ENCODE data around the gene THEMIS2.

THEMIS2 gene

DNA sequence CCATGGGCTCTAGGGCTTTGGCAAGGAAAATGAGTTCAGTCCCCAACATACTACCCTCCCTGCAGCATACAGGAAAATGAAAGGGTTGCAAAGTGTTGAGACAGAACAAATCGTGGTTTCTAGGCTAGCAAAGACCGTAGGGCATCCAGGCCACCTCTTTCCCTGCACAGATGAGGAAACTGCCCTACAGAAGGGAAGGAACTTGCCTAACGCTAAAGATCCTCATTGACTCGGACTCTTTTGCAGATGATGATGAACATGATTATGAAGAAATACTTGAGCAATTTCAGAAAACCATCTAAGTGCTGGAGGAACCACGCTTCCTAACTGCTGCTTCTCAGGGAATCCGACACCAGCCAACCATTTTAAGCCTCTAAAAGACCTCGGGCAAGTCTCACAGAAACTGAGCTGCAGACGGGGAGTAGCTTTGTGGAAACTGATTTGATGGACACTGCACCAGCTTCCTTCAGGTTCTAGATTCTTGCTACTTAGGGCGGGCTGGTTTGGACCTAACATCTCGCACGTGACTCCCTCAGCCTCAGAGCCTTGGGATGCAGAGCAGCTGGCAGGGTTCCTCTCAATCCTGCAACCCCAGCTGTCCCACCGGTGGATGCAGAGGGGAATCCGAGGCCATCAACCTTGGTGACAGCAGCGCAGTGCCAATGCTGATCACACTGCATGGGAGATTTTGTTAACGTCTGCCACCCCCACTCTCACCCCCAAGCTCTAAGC, 13.4 kb downstream of the THEMIS2 start:
- no peak for DNase-seq (ENCODE audit: low read depth)

DNA sequence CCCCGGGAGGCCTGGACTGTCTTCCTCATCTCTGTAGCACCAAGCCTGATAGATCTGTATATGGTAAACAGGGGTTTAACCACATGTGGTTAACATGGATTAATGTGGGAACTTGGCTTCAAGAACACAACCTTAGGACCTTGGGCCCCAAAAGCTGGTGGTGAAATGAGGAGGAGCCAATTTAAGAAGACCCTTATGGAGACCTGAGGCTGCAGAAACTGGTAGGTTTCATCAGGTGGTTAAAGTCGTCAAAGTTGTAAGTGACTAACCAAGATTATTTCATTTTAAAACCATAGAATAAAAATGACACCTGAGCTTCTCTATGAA, 14.0 kb downstream of the THEMIS2 start:
- no peak for DNase-seq (ENCODE audit: low read depth)

DNA sequence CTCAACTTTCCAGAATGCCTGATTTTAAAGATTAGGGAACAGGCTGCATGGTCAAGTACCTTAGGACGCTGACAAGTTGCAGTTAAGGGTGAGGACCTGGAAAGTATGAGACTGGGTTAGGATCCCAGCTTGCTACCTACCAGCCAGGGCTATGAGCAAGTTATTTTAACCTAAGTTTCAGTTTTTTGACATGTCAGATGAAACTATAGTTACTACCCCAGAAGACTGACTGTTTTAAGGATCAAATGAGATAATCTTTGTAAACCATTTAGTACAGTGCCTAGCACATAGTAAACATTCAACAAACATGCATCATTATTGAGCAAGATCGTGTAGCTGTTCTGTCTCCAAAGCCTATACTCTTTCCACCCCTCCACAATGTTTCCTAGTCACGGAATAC, 14.4 kb downstream of the THEMIS2 start:
- DNase-seq (ENCODE audit: low read depth) = no peak

DNA sequence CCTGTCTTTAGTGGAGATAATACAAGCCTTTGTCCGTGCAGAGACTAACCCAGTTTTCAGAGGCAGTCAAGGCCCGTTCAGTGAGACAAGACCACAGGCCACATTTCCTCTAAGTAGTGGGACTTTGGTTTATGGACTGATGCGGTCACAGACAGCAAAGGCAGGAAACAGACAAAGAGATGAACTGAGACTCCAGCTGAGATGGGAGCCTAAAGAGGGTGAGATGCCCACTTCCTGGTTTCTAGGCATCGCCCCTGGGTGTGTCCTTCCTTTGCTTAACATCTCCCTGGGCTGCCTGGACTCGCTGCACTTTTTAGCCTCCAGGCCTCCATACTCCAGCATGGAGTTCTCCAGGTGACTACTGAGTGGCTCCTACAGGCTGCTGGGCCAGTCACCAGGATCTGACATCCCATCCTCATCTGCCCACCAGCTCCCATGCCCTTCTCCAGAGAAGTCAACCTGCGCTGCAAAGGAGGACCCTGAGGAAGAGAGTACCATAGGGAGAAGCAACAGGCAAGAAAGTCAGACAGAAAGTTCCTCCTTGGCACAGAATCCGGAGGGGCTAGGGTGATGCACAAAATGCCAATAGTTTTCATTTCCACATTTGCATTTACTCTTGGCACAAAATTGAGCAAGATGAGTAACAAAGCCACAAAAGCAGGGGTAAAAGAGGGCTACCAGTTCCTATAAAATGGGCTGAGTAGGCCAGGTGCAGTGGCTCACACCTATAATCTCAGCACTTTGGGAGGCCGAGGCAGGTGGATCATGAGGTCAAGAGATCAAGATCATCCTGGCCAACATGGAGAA, 15.1 kb downstream of the THEMIS2 start:
- DNase-seq (ENCODE audit: low read depth) = no peak

DNA sequence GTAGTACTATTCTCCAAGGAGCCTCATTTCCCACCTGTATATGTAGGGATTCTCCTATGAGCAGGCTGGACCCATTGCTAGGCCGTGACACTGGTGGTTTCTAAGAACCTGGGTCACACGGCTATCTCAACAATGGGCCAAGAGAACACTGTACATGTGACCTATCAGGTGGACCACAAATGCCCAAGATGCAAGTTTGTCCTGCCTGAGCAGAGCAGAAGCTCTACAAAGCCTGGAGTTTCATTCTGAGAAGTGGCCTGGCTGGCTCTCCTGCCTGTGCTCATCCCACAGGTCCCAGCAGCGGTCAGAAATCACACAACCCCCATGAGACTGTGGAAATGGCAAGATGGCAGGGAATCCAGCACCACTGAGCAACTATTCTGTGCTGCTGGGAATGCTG, 17.2 kb downstream of the THEMIS2 start:
- DNase-seq (ENCODE audit: low read depth) = no peak

DNA sequence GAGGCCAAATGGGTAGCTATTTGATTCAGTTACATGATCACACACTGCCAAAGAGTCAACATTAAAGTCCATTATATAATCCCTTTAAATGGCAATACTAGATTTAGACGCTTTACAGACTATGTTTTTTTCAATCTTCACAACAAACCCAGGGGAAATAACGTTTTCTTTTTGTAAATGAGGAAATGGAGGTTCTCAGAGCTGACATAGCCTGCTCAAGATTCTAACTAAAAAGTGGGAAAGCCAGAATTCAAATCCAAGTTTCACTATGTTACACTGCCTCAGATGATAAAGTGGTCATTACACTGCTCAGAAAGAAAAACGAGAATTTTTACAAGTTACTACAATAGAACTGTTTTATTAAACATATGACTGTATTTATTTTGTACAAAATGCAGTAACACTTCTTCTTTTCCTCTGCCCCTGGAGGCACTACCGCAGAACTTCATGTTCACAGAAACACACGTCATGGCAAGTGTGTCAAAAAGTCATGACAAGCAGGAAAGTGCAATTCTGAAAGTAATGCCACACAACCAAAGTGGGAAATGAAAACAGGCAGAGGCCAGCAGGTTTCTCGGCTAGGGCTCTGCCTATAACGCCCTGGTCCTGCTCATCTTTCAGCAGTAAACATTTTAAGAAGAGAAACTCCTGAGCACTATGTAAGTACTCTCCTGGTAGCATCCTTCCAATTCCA, 19.0 kb downstream of the THEMIS2 start:
- no peak for DNase-seq (ENCODE audit: low read depth)

DNA sequence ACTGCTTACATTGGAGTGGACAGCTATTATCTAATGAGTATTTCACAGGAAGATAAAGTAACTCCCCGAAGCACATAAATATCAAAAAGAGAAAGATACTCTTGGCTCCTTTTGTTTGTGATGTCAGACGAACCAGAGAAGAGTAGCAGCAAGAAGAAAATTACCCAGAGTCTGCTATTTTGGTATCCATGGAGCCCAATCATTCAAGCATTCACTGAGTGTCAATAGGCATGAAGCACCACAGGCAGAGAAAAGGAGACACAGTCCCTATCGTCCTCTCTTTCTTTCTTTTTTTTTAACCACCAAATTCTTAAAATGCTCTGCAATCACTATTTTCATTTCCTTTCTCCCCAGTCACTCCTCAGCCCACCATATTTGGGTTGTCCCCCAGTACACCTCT, 22.2 kb downstream of the THEMIS2 start:
- DNase-seq (ENCODE audit: low read depth) = no peak

DNA sequence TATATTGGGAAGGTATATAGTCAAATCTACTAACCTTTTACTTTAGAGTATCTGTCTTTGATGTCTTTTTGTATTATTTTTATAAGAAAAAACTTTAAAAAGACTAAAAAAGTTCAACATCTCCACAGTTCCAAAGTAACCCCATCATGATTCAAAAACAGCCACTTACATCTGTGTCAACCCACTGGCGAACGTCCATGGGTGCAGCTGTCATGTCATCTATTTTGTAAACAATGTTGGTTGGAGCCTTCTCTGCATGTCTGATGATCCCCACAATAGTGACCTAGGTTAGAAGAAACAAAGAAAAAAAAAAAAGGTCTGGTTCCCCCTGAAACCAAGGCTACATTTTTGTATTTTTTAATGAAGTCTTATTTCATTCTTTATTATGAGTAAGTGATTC, 34.4 kb downstream of the THEMIS2 start:
- DNase-seq (ENCODE audit: low read depth) = no peak

DNA sequence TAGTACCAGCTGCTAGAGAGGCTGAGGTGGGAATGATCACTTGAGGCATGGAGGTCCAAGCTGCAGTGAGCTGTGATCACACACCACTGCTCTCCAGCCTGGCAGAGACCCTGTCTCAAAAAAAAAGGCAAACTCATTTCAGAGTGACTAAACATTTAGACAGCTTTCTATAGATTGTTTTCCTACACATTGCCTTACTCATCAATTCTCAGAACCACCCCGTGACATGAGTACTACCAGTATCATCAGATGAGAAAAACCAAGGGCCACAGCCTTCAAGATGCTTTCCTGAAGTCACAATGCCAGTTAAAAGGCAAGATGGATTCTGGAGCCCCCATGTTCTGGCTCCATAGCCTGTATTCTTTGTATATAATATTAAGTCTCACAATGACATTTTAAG, 40.1 kb downstream of the THEMIS2 start:
- DNase-seq (ENCODE audit: low read depth) = no peak

DNA sequence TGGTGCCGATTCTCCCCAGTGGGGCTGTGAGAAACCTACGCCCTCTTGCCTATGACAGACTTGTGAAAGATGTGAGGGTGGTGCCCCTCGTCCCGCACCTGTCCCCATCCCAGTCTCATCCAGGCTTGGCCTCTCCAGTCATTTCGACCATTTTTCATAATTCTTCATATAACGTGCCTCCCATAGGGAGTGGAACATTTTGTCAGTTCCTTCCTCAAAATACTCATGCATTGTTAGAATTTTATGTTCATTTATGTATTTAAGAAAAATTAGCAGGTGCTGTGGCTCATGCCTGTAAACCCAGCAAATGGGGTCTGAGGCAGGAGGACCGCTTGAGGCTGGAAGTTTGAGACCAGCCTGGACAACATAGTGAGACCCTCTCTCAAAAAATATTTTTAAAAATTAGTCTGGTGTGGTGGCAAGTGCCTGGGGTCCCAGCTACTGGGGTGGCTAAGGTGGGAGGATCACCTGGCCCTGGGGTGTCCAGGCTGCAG, 42.8 kb downstream of the THEMIS2 start:
- no peak for DNase-seq (ENCODE audit: low read depth)

DNA sequence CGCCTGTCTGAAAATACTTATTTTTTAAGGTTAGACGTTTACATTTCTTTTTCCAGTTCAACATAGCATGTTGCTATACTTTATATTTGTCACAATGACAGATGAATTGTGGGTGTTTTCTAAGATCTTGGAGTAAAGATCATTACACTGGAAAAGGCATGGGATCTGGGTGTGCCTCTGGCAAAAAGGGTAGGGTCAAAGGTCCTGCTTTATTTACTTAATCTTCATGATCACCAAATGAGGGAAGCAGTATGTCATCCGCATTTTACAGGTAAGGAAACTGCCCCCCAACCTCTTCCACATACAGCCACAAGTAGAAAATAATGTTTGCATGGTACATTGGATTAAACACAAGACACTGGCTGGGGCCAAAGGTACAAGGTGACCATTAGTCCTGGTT, 49.9 kb downstream of the THEMIS2 start:
- no peak for DNase-seq (ENCODE audit: low read depth)

DNA sequence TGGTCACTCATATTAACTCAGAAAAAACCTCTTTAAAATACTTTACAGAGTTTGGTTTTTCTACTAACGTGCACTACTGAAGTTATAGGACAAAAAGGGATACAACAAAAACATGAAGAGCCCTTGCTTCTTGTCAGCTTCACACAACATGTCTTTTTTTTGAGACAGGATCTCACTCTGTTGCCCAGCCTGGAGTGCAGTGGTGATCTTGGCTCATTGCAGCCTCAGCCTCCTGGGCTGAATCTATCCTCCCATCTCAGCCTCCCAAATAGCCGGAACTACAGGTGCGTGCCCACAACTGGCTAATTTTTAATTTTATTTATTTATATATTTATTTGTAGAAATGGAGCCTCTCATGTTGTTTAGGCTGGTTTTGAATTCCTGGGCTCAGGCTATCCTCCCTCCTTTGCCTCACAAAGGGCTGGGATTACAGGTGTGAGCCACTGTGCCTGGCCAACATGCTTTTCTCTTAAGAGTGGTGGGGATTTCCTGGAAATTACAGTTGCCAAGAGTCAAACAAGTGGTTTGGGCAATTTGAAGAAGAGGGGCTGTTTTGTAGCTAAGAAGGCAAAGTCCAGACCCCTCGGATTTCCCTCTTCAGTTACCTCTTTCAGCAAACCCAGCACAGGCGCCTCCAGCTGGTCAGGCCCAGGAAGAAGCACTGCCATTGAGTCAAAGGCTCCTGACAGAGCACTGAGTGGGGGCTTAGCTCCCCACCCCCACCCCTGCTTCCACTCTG, 56.0 kb downstream of the THEMIS2 start:
- DNase-seq (ENCODE audit: low read depth) = no peak

DNA sequence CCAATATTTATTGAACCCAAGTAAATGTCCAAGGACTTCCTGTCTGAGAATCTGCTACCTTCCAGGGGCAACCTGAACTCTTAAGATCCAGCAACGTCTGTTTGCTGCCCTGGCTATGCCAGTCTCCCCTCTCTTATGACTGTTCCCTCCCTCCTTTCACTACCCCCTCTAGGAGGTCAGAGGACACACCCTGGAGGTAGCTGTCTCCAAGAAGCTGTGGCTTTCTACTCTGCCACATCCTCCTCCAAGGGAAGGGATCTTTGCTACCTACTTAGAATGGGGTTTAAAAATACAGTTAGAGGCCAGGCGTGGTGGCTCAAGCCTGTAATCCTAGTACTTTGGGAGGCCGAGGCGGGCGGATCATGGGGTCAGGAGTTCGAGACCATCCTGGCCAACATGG, 58.8 kb downstream of the THEMIS2 start:
- DNase-seq (ENCODE audit: low read depth) = no peak

DNA sequence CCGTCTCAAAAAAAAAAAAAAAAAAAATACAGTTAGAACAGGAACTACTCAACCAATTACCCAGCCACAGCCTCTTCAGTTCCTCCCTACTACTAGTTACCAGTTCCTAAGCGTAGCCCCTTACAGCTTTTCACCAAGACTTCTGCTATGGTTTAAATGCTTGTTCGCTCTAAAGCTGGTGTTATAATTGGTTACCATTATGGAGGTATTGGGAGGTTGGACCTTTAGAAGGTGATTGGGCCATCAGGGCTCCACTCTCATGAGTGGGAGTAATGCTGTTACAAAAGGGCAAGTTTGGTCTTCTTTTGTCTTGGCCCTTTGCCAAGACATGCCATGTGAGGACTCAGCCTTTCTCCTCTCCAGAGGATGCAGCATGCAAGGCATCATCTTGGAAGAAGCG, 59.4 kb downstream of the THEMIS2 start:
- DNase-seq (ENCODE audit: low read depth) = no peak

DNA sequence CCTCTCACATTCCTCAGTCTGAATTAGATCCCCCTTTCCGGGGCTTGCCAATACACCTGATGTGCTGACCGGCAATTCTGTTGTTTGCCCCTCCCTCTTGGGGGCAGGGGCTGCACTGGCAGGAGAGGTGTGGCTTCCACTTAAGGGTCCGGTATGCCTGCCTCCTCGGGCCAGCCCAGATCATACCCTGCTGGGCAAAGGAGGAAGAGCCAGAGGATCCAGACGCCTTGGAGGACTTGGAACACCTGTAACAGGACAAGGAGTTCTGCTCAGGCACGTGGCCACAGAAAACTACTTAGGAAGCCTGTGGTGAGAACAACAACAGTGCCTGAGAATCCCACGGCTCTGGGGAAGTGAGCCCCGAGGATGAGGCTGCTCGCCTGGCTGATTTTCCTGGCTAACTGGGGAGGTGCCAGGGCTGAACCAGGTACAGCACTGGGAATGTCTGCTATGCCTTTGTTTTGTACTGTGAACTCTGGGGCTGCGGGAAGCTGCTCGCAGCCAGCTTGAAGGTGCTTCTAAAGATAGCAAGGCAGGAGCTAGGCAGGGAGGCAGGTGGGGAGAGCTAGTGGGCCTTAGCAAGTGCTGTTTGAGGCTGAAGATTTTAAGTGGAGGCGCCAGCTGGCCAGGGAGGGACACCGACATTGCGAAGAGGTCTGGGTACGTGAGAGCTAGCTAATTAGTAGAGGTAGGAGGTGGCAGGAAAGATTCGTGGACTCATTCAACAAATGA, 62.6 kb downstream of the THEMIS2 start, which contains the start of gene SMPDL3B:
SMPDL3B (plus strand) TSS at position 183 of the 732 bp plus-strand sequence; CDS start at position 367, 184 bp downstream.
- peak; percentile 66 for DNase-seq (ENCODE audit: low read depth)

DNA sequence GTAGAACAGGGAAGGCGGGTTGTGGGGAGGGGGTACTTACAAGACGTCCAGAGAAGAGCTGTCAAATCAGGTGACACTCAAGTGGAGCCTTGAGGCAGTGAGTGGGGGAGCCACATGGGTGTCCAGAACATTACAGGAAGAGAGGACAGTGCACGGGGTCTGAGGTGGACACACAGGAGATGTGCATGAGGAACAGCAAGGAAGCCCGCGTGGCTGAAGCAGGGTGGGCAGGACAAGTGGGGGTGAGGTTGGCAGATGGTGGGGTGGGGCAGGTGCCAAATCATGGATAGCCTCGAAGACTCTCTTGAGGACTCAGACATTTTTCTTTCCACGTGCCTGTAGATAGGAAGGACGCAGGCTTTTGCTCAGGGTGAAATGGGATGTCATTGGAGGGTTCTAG, 63.4 kb downstream of the THEMIS2 start:
- DNase-seq (ENCODE audit: low read depth) = no peak

Data from CMK (cell line).